PC-9 (cell line): ENCODE measurements around the gene RPL7A.

Source experiments
- CTCF ChIP-seq: fragments of 200-600 bp; sonication (generic); conservative IDR thresholded peaks from 2 replicates; pipeline ENCODE4 v1.6.1; 2017; ENCODE audit warnings: mixed run types, antibody characterized with exemption, mild to moderate bottlenecking, moderate library complexity
- EZH2 ChIP-seq: fragments of 200-600 bp; sonication (generic); IDR thresholded peaks from 2 replicates; pipeline ENCODE4 v1.8.0; 2017; ENCODE audit warnings: antibody characterized with exemption, low read depth

- TF ChIP-seq EZH2 (no peak), CTCF (no peak)
These were observed 3.9 kb upstream of the RPL7A start for GRCh38 chr9:133344071-133344470.
